Mesendoderm (in vitro differentiated cells): ENCODE measurements around the gene NAA35.
"Not testable (repeated sequence)": the region's sequence is repeated elsewhere in the genome, so short reads cannot be mapped to it uniquely, and the experiment has no call there.

Experiments used
- DNase-seq: peaks from one replicate; pipeline ENCODE4 v3.0.0; 2013
- H2AK5ac ChIP-seq: 2 replicates; pipeline ENCODE4 v1.6.1; 2013; ENCODE audit warnings: low read length, inconsistent platforms
- H2BK120ac ChIP-seq: 2 replicates; pipeline ENCODE4 v1.6.1; 2013; ENCODE audit warnings: low read depth, mild to moderate bottlenecking, low read length, moderate library complexity, mixed read lengths
- H2BK15ac ChIP-seq: replicated peaks from 2 replicates; pipeline ENCODE4 v1.6.1; 2013; ENCODE audit warnings: low read depth, mild to moderate bottlenecking, moderate library complexity
- H2BK5ac ChIP-seq: 2 replicates; pipeline ENCODE4 v1.6.1; 2013; ENCODE audit warnings: low read length, inconsistent platforms
- H3K18ac ChIP-seq: 2 replicates; pipeline ENCODE4 v1.6.1; 2013; ENCODE audit warnings: mild to moderate bottlenecking, low read length, mixed read lengths
- H3K23ac ChIP-seq: one replicate; pipeline ENCODE4 v1.6.1; 2013; ENCODE audit warnings: low read length
- H3K27ac ChIP-seq: 2 replicates; pipeline ENCODE4 v1.5.1; 2013; ENCODE audit warnings: low read depth, mild to moderate bottlenecking, inconsistent platforms, low read length, moderate library complexity
- H3K27me3 ChIP-seq: 2 replicates; pipeline ENCODE4 v1.6.1; 2013; ENCODE audit warnings: low read length, control low read depth, mild to moderate bottlenecking, inconsistent platforms; ENCODE audit not compliant: insufficient read depth, poor library complexity
- H3K36me3 ChIP-seq: 2 replicates; pipeline ENCODE4 v1.6.1; 2013; ENCODE audit warnings: low read length, inconsistent platforms; ENCODE audit not compliant: control insufficient read depth, insufficient read depth
- H3K4ac ChIP-seq: one replicate; pipeline ENCODE4 v1.6.1; 2013; ENCODE audit warnings: low read depth, mild to moderate bottlenecking, low read length, moderate library complexity
- H3K4me1 ChIP-seq: 2 replicates; pipeline ENCODE4 v1.6.1; 2013; ENCODE audit warnings: low read depth, low read length, inconsistent platforms; ENCODE audit not compliant: control insufficient read depth
- H3K4me2 ChIP-seq: 2 replicates; pipeline ENCODE4 v1.6.1; 2013; ENCODE audit warnings: low read length
- H3K4me3 ChIP-seq: 2 replicates; pipeline ENCODE4 v1.5.1; 2013; ENCODE audit warnings: mild to moderate bottlenecking, low read length
- H3K56ac ChIP-seq: one replicate; pipeline ENCODE4 v1.6.1; 2013; ENCODE audit warnings: low read length
- H3K79me1 ChIP-seq: 2 replicates; pipeline ENCODE4 v1.6.1; 2013; ENCODE audit warnings: low read length, inconsistent platforms
- H3K79me2 ChIP-seq: 2 replicates; pipeline ENCODE4 v1.6.1; 2013; ENCODE audit warnings: mild to moderate bottlenecking, low read length; ENCODE audit not compliant: control insufficient read depth, insufficient read depth
- H3K9ac ChIP-seq: 2 replicates; pipeline ENCODE4 v1.6.1; 2013; ENCODE audit warnings: low read length, inconsistent platforms
- H4K5ac ChIP-seq: one replicate; pipeline ENCODE4 v1.6.1; 2013; ENCODE audit warnings: low read length
- H4K8ac ChIP-seq: one replicate; pipeline ENCODE4 v1.6.1; 2013; ENCODE audit warnings: low read depth, mild to moderate bottlenecking, control low read depth, low read length, moderate library complexity
- WGBS: extraction: QIAGEN DNeasy Blood & Tissue Kit; methylation state at CpG from one replicate; pipeline ENCODE4 v1.1.7; 2013; ENCODE audit warnings: low lambda C conversion rate, missing lambda C conversion rate; ENCODE audit not compliant: insufficient coverage; ENCODE audit errors: extremely low coverage; 5-methylcytosine and 5-hydroxymethylcytosine counted together

NAA35 gene

DNA sequence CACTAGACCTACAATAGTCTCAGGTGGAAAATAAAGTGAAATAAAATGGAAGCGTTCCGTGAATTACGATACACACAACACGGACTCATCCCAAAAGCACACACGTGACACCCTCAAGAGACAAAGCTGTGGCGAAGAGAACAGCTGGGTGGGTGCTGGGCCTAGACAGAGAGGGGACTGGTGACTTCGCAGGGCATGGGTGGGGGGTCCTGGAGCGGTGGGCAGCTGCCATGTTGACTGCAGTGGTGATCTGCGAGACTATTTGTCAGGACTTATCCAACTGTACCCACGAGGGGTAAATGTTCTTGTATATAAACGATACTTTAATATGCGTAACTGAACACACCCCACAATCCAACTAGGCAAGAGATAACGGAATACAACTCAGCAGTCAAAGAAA, 106.4 kb downstream of the NAA35 start:
- H3K4me3 ChIP-seq: no peak overlapping the region
- no peak overlapping the region for H3K18ac ChIP-seq
- H3K23ac ChIP-seq: no peak overlapping the region
- no peak overlapping the region for H2BK15ac ChIP-seq
- no peak overlapping the region for H4K8ac ChIP-seq
- no peak overlapping the region for H3K4ac ChIP-seq
- no peak overlapping the region for H2BK120ac ChIP-seq
- H3K4me1 ChIP-seq: no peaks in the 10 kb centered on the region
- H3K9ac ChIP-seq: no peak overlapping the region
- H2AK5ac ChIP-seq: no peak overlapping the region
- H4K5ac ChIP-seq: no peak overlapping the region
- no peaks in the 10 kb centered on the region for H3K79me2 ChIP-seq
- WGBS: no CpG with 5 or more reads among the region's 13 CpGs
- H3K4me2 ChIP-seq: no peak overlapping the region
- H3K27ac ChIP-seq: no peak overlapping the region
- H3K56ac ChIP-seq: no peak overlapping the region
- no peaks in the 10 kb centered on the region for H3K27me3 ChIP-seq
- no peak for DNase-seq
- no peaks in the 10 kb centered on the region for H3K79me1 ChIP-seq
- H2BK5ac ChIP-seq: no peak overlapping the region
- H3K36me3 ChIP-seq: no peaks in the 10 kb centered on the region

DNA sequence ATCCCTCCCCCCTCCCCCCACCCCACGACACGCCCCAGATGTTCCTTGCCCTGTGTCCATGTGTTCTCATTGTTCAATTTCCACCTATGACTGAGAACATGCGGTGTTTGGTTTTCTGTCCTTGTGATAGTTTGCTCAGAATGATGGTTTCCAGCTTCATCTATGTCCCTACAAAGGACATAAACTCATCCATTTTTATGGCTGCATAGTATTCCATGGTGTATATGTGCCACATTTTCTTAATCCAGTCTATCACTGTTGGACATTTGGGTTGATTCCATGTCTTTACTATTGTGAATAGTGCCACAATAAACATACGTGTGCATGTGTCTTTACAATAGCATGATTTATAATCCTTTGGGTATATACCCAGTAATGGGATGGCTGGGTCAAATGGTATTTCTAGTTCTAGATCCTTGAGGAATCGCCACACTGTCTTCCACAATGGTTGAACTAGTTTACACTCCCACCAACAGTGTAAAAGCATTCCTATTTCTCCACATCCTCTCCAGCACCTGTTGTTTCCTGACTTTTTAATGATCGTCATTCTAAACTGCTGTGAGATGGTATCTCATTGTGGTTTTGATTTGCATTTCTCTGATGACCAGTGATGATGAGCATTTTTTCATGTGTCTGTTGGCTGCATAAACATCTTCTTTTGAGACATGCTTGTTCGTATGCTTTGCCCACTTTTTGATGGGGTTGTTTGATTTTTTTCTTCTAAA, 107.2 kb downstream of the NAA35 start:
- H2AK5ac ChIP-seq, H3K4ac ChIP-seq, H2BK120ac ChIP-seq, H3K4me2 ChIP-seq, H3K79me2 ChIP-seq, H3K79me1 ChIP-seq, H3K18ac ChIP-seq, H3K27me3 ChIP-seq, H3K9ac ChIP-seq, H3K36me3 ChIP-seq, H2BK15ac ChIP-seq, DNase-seq, H3K56ac ChIP-seq, H4K5ac ChIP-seq, H3K4me1 ChIP-seq, H4K8ac ChIP-seq, H3K23ac ChIP-seq, H3K27ac ChIP-seq, H2BK5ac ChIP-seq, H3K4me3 ChIP-seq: not testable (repeated sequence)
- WGBS: no CpG with 5 or more reads among the region's 7 CpGs

DNA sequence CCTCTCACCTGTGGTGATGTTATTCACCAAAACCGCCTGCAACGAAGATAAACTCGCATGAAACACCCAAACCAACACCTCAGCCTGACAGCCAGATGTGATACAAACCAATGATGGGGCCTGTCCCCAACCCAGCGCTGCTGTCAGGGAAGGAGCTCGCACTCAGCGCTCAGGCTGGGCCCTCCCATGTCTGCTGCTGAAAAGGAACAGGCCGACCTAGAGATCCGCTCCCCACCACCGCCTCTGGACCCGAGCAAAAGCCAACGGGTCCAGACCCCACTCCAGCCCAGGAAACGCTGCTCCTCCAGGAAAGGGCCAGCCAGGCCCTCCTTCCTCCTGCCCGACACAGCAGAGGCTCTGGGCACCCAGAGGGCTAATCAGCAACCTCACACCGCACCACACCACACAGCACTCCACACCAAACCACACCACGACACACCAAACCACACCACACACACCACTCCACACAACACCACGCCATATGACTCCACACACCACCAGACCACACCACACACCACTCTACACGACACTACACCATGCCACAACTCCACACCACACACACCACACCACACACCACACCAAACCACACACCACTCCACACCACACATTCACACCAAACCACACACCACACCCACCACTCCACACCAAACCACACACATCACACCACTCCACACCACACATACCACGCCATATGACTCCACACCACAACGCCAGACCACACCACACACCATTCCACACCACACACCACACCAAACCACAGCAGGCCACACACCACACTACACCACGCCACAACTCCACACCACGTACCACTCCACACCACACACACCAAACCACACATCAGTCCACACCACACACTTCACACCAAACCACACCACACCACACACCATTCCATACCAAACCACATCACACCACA, 111.9 kb downstream of the NAA35 start:
- WGBS: 100% methylated on average over 7 of the region's 21 CpGs
- Histone ChIP-seq H4K5ac (no peak overlapping the region), H3K36me3 (no peaks in the 10 kb centered on the region), H3K23ac (peak overlapping the region; percentile 66), H3K56ac (peak overlapping the region; percentile 15), H3K27me3 (no peaks in the 10 kb centered on the region), H3K18ac (no peak overlapping the region), H3K9ac (no peak overlapping the region), H3K4ac (no peak overlapping the region), H4K8ac (no peak overlapping the region), H3K4me3 (no peak overlapping the region), H3K27ac (no peak overlapping the region), H2BK15ac (no peak overlapping the region), H3K79me1 (peaks cover 14% of the 10 kb centered on the region), H2BK5ac (no peak overlapping the region), H3K79me2 (peaks cover 2% of the 10 kb centered on the region), H2BK120ac (no peak overlapping the region), H3K4me2 (no peak overlapping the region), H3K4me1 (no peaks in the 10 kb centered on the region), H2AK5ac (no peak overlapping the region)
- DNase-seq: no peak

DNA sequence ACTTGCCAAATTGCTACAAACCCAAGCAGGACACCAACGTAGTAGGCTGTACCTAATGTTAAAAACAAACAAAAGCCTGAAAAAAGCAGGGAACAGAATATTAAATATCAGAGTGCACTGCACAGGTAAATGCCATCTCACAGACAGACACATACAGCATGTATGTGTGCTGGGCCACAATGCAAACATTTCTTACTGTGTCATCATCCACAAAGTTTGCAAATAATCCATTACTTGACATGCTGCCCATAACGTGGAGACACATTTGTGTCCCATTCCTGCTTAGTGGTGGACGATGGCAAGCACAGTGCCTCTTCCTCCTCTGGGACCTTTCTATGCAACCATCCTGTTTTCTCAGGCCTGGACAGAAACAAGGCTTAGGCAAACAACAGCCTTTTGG, 113.7 kb downstream of the NAA35 start:
- no peak overlapping the region for H3K4me2 ChIP-seq
- no peaks in the 10 kb centered on the region for H3K4me1 ChIP-seq

DNA sequence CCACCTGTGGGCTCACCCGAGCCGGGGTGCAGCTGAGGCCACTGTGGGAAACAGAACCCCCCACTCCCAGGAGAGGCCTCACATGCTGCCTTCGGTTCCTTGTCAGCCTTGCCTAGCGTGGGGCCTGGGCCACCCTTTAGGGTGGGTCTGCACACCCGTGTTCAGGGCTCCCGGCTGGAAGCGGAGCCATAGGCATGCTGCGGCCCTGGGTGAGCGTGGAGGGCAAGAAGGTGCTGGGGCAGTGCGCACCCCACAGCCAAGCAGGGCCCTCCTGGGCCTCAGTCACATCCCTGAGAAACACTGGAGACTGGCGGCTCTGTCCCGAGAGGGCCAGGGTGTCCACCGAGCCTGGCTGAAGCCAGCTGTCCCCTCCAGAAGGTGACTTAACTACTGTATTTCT, 116.5 kb downstream of the NAA35 start:
- WGBS: no CpG with 5 or more reads among the region's 13 CpGs
- no peaks in the 10 kb centered on the region for H3K27me3 ChIP-seq
- H2BK120ac ChIP-seq: no peak overlapping the region
- H3K79me2 ChIP-seq: peaks cover 2% of the 10 kb centered on the region
- no peak overlapping the region for H3K27ac ChIP-seq
- H4K5ac ChIP-seq: no peak overlapping the region
- H3K4me1 ChIP-seq: no peaks in the 10 kb centered on the region
- H3K4me3 ChIP-seq: no peak overlapping the region
- H3K9ac ChIP-seq: no peak overlapping the region
- no peak overlapping the region for H3K18ac ChIP-seq
- no peak overlapping the region for H4K8ac ChIP-seq
- no peak overlapping the region for H2AK5ac ChIP-seq
- H3K4me2 ChIP-seq: no peak overlapping the region
- DNase-seq: no peak
- peaks cover 14% of the 10 kb centered on the region for H3K79me1 ChIP-seq
- no peak overlapping the region for H2BK15ac ChIP-seq
- H3K56ac ChIP-seq: no peak overlapping the region
- no peak overlapping the region for H3K23ac ChIP-seq
- H3K36me3 ChIP-seq: no peaks in the 10 kb centered on the region
- H2BK5ac ChIP-seq: no peak overlapping the region
- no peak overlapping the region for H3K4ac ChIP-seq

More for the DNA sequence above, 113.7 kb downstream of the NAA35 start:
- no peak overlapping the region for H3K4ac ChIP-seq
- peaks cover 2% of the 10 kb centered on the region for H3K79me2 ChIP-seq
- H2BK120ac ChIP-seq: no peak overlapping the region
- H2AK5ac ChIP-seq: no peak overlapping the region
- H4K5ac ChIP-seq: no peak overlapping the region
- no peak overlapping the region for H3K27ac ChIP-seq
- no peak overlapping the region for H2BK15ac ChIP-seq
- H3K4me3 ChIP-seq: no peak overlapping the region
- H3K18ac ChIP-seq: no peak overlapping the region
- WGBS: no CpG with 5 or more reads among the region's 3 CpGs
- no peaks in the 10 kb centered on the region for H3K27me3 ChIP-seq
- no peak overlapping the region for H3K56ac ChIP-seq
- H3K23ac ChIP-seq: no peak overlapping the region
- DNase-seq: no peak
- no peaks in the 10 kb centered on the region for H3K36me3 ChIP-seq
- no peak overlapping the region for H3K9ac ChIP-seq
- H3K79me1 ChIP-seq: peaks cover 14% of the 10 kb centered on the region
- no peak overlapping the region for H4K8ac ChIP-seq
- no peak overlapping the region for H2BK5ac ChIP-seq
